Ovary (tissue), 3 donors: ENCODE measurements around the gene ZNF609.

ENCODE experiments used
- CTCF ChIP-seq, 3 donors: fragments of 450-650 bp in 2 of 3; fragments of 200-600 bp in 1 of 3; IDR thresholded peaks; one replicate each; pipeline versions ENCODE4 v1.5.1 to v1.8.0; 2016 to 2022; ENCODE audit warnings: antibody characterized with exemption in 3 of 3, mild to moderate bottlenecking in 1 of 3
- EP300 ChIP-seq: sonication (generic); formaldehyde crosslinking; IDR thresholded peaks from one replicate; pipeline ENCODE4 v1.6.1; 2017; ENCODE audit warnings: antibody characterized with exemption
- POLR2A ChIP-seq: fragments of 450-650 bp; IDR thresholded peaks from one replicate; pipeline ENCODE4 v1.6.1; 2017; ENCODE audit warnings: antibody characterized with exemption, mild to moderate bottlenecking, moderate library complexity
- donor health status: DM: no; HTN: no; CAD: no.

GRCh38 chr15:64568765-64569164 is 108.4 kb downstream of the ZNF609 start:
- TF ChIP-seq CTCF (IDR thresholded peaks at IDR 0.05) (no peak), POLR2A (no peak), EP300 (no peak)
